GM12878 (cell line): ENCODE measurements around the gene PLA2G4C. TPM values are rescaled to one million over a fixed set of nuclear protein-coding genes. Genes with fewer than 3 reads are reported as not detected.

Experiments used
- ATAC-seq: fragments of 200-7000 bp; cut with Tn5 transposase; 3 replicates; pipeline ENCODE4 v1.9.1; 2020; ENCODE audit warnings: mild to moderate bottlenecking, moderate library complexity
- BruUV-seq: library from RNA; stranded (reverse); fragments of 400-500 nt; replicated peaks from 2 replicates; lab custom pipeline; 2021; lab: Mats Ljungman, UMichigan
- CTCF ChIA-PET: fragments of 300-600 bp; sonication (Branson Sonifier 250); formaldehyde crosslinking; extraction: SDS; loops from one replicate; lab custom pipeline; 2021; ENCODE audit warnings: inconsistent platforms; lab: Yijun Ruan, JAX
- POLR2A ChIA-PET: fragments of 350-600 bp; formaldehyde crosslinking; extraction: SDS; loops from one replicate; lab custom pipeline; 2021; ENCODE audit warnings: inconsistent platforms; lab: Charles Lee
- RAD21 ChIA-PET: fragments of 300-600 bp; sonication (Branson Sonifier 250); formaldehyde crosslinking; loops from one replicate; lab custom pipeline; 2023; ENCODE audit warnings: antibody characterized with exemption; ENCODE audit not compliant: unreplicated experiment; lab: Charles Lee
- SMC1A ChIA-PET: fragments of 300-600 bp; sonication (Branson Sonifier 250); formaldehyde crosslinking; loops from one replicate; lab custom pipeline; 2023; ENCODE audit not compliant: unreplicated experiment, uncharacterized antibody; lab: Charles Lee
- DNase-seq: peaks from one replicate; pipeline ENCODE4 v3.0.0-alpha.2; 2011; ENCODE audit warnings: low read depth, low spot score
- FAIRE-seq: peaks from 3 replicates; lab custom pipeline; 2011; peaks lifted over from hg19 to GRCh38; lab: Jason Lieb, UNC
- H2AFZ ChIP-seq: 2 replicates; pipeline ENCODE4 v1.6.0; 2011; ENCODE audit warnings: low read depth, low read length, control low read depth; ENCODE audit not compliant: control insufficient read depth
- H3K27ac ChIP-seq: 2 replicates; pipeline ENCODE4 v1.5.1; 2011; ENCODE audit warnings: control low read depth; ENCODE audit not compliant: control insufficient read depth, insufficient read depth
- H3K27me3 ChIP-seq, 2 experiments: replicated peaks in 1 of 2; 2 replicates each; pipeline versions ENCODE4 v1.6.0 to v1.6.1; 2011; ENCODE audit warnings: low read length in 1 of 2; ENCODE audit not compliant: control insufficient read depth in 2 of 2, insufficient read depth in 2 of 2
- H3K36me3 ChIP-seq, 2 experiments: 2 replicates each; pipeline ENCODE4 v1.5.1; 2011; ENCODE audit warnings: low read length in 1 of 2; ENCODE audit not compliant: control insufficient read depth in 2 of 2, insufficient read depth in 2 of 2
- H3K4me1 ChIP-seq: 2 replicates; pipeline ENCODE4 v1.6.1; 2011; ENCODE audit warnings: mild to moderate bottlenecking, low read length, moderate library complexity, mixed read lengths; ENCODE audit not compliant: control insufficient read depth, insufficient read depth
- H3K4me2 ChIP-seq: 2 replicates; pipeline ENCODE4 v1.6.0; 2011; ENCODE audit warnings: control low read depth; ENCODE audit not compliant: control insufficient read depth, insufficient read depth
- H3K4me3 ChIP-seq: fragments of 200-600 bp; sonication (generic); 2 replicates; pipeline ENCODE4 v1.5.1; 2016
- H3K79me2 ChIP-seq: 2 replicates; pipeline ENCODE4 v1.6.0; 2011; ENCODE audit warnings: low read length; ENCODE audit not compliant: control insufficient read depth, insufficient read depth
- H3K9ac ChIP-seq: 2 replicates; pipeline ENCODE4 v1.8.0; 2011; ENCODE audit warnings: low read length, control low read depth, mixed read lengths; ENCODE audit not compliant: control insufficient read depth, insufficient read depth
- H3K9me3 ChIP-seq: replicated peaks from 3 replicates; pipeline ENCODE4 v1.5.1; 2011; ENCODE audit warnings: mild to moderate bottlenecking, low read length; ENCODE audit not compliant: control insufficient read depth, insufficient read depth
- H4K20me1 ChIP-seq: 2 replicates; pipeline ENCODE4 v1.6.0; 2011; ENCODE audit not compliant: control insufficient read depth, insufficient read depth
- ATF7 ChIP-seq: fragments of 450-650 bp; IDR thresholded peaks from 2 replicates; pipeline ENCODE4 v1.6.1; 2016; ENCODE audit warnings: low read depth, mild to moderate bottlenecking
- CBX3 ChIP-seq: fragments of 200-600 bp; sonication (generic); IDR thresholded peaks from 2 replicates; pipeline ENCODE4 v1.6.1; 2016; ENCODE audit warnings: low read depth, borderline replicate concordance
- KLF5 ChIP-seq: fragments of 450-650 bp; IDR thresholded peaks from 2 replicates; pipeline ENCODE4 v1.6.1; 2014; ENCODE audit warnings: mild to moderate bottlenecking; ENCODE audit not compliant: partially characterized antibody
- NFYB ChIP-seq: IDR thresholded peaks from 2 replicates; pipeline ENCODE4 v1.6.1; 2011; ENCODE audit warnings: low read depth, mild to moderate bottlenecking, low read length, improper control_type of control experiment, moderate library complexity; ENCODE audit not compliant: insufficient read depth
- NR2C1 ChIP-seq: fragments of 450-650 bp; IDR thresholded peaks from 2 replicates; pipeline ENCODE4 v1.6.1; 2017; ENCODE audit warnings: antibody characterized with exemption, mild to moderate bottlenecking, moderate library complexity
- RELA ChIP-seq: fragments of 450-650 bp; IDR thresholded peaks from 2 replicates; pipeline ENCODE4 v1.8.0; 2014; ENCODE audit warnings: borderline replicate concordance; ENCODE audit not compliant: partially characterized antibody
- SPI1 ChIP-seq: IDR thresholded peaks from 2 replicates; pipeline ENCODE4 v1.6.1; 2011; ENCODE audit warnings: low read depth, mild to moderate bottlenecking, low read length, moderate library complexity, borderline replicate concordance; ENCODE audit not compliant: insufficient read depth
- SREBF2 ChIP-seq: IDR thresholded peaks from 2 replicates; pipeline ENCODE4 v1.6.1; 2012; ENCODE audit warnings: mild to moderate bottlenecking, low read length
- SUPT20H ChIP-seq: IDR thresholded peaks from 2 replicates; pipeline ENCODE4 v1.6.1; 2011; ENCODE audit warnings: low read depth, mild to moderate bottlenecking, low read length, moderate library complexity, borderline replicate concordance; ENCODE audit not compliant: control insufficient read depth
- WGBS: methylation state at CpG from one replicate; pipeline ENCODE4 v1.1.6; 2016; ENCODE audit warnings: low lambda C conversion rate; ENCODE audit not compliant: insufficient replicate concordance, insufficient coverage; ENCODE audit errors: missing lambda C conversion rate; 5-methylcytosine and 5-hydroxymethylcytosine counted together
- in situ Hi-C: fragments of 300-500 bp; cut with MboI; formaldehyde crosslinking; loops from 9 replicates; pipeline ENCODE4 v1.14.3; 2018; ENCODE audit warnings: mixed read lengths
- intact Hi-C: fragments of 100-400 bp; cut with micrococcal nuclease; formaldehyde crosslinking; loops from one replicate; pipeline ENCODE4 v1.14.2; 2022; ENCODE audit not compliant: unreplicated experiment
- polyA plus RNA-seq, 11 experiments: library from polyadenylated mRNA; depleted of rRNA in 4 of 11; unstranded in 6 of 11; stranded (reverse) in 5 of 11; fragments of >200 nt; fragmentation: Nextera tagmentation in 4 of 11; fragmentation: Illumina TruSeq in 1 of 11; extraction: Ambion mirVana in 4 of 11; extraction: Trizol in 1 of 11; gene quantifications; 1 replicate in 1 of 11; 2 replicates in 10 of 11; pipeline versions ENCODE4 v1.2.1 to v1.2.3, GENCODE V29; 2011 to 2016; ENCODE audit warnings: inconsistent platforms in 2 of 11, missing spikeins in 2 of 11, low read depth in 1 of 11
- total RNA-seq, 4 experiments: library from RNA; depleted of rRNA in 3 of 4; stranded (reverse); fragments of >200 nt in 3 of 4; fragmentation: Illumina TruSeq in 1 of 4; extraction: Trizol in 1 of 4; gene quantifications; 2 replicates each; pipeline versions ENCODE4 v1.2.1 to v1.2.3, GENCODE V29; 2013 to 2021
- TF ChIP-seq, protein P1 (sequence below): fragments of 450-650 bp; formaldehyde crosslinking; IDR thresholded peaks from 2 replicates; pipeline ENCODE4 v1.5.0; 2022; ENCODE audit warnings: mild to moderate bottlenecking, missing genetic modification characterization

PLA2G4C gene
- total and polyA plus RNA-seq, 10 of the 15 experiments (the other 5 are each of a cell fraction or from before 2014, with no cell fraction given) = 0.53 to 3.6 (median 1.1) TPM

- H3K9ac ChIP-seq = no peak overlapping the region
- no peaks in the 10 kb centered on the region for H3K9me3 ChIP-seq
- H3K36me3 ChIP-seq = peaks cover 7 to 24% of the 10 kb centered on the region in 2 experiments; a peak in 3 of 4 replicates
- ChIA-PET SMC1A (no interaction called here), POLR2A (interaction anchor here (0.6 to 0.7 kb wide), 2 partner anchors 11 to 790 kb away, joined by 3 to 6 read pairs; no protein-coding TSS in a partner anchor), RAD21 (no interaction called here), CTCF (no interaction called here)
- no peak overlapping the region for H3K4me2 ChIP-seq
- intact Hi-C loops (no loop called here), in situ Hi-C loops (no loop called here)
- ATAC-seq = no peak
- DNase-seq = no peak
- no TSS peak for BruUV-seq
- 90% methylated on average over 6 of the region's 6 CpGs for WGBS
- H3K4me3 ChIP-seq = no peak overlapping the region
- FAIRE-seq = no peak
- TF ChIP-seq SUPT20H = no peak
- TF ChIP-seq RELA = no peak
- no peak for TF ChIP-seq CBX3
- no peak for TF ChIP-seq NR2C1
- TF ChIP-seq SPI1 = no peak
- TF ChIP-seq, protein P1, sequence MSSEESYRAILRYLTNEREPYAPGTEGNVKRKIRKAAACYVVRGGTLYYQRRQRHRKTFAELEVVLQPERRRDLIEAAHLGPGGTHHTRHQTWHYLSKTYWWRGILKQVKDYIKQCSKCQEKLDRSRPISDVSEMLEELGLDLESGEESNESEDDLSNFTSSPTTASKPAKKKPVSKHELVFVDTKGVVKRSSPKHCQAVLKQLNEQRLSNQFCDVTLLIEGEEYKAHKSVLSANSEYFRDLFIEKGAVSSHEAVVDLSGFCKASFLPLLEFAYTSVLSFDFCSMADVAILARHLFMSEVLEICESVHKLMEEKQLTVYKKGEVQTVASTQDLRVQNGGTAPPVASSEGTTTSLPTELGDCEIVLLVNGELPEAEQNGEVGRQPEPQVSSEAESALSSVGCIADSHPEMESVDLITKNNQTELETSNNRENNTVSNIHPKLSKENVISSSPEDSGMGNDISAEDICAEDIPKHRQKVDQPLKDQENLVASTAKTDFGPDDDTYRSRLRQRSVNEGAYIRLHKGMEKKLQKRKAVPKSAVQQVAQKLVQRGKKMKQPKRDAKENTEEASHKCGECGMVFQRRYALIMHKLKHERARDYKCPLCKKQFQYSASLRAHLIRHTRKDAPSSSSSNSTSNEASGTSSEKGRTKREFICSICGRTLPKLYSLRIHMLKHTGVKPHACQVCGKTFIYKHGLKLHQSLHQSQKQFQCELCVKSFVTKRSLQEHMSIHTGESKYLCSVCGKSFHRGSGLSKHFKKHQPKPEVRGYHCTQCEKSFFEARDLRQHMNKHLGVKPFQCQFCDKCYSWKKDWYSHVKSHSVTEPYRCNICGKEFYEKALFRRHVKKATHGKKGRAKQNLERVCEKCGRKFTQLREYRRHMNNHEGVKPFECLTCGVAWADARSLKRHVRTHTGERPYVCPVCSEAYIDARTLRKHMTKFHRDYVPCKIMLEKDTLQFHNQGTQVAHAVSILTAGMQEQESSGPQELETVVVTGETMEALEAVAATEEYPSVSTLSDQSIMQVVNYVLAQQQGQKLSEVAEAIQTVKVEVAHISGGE (CRISPR knock-in tag) = no peak
- no peak for TF ChIP-seq KLF5
- TF ChIP-seq NFYB = no peak
- no peak for TF ChIP-seq SREBF2
- no peak for TF ChIP-seq ATF7
- H3K79me2 ChIP-seq = no peaks in the 10 kb centered on the region
- H2AFZ ChIP-seq = no peak overlapping the region
- no peak overlapping the region for H3K27ac ChIP-seq
- no peaks in the 10 kb centered on the region for H3K4me1 ChIP-seq
- no peaks in the 10 kb centered on the region for H3K27me3 ChIP-seq
- no peaks in the 10 kb centered on the region for H4K20me1 ChIP-seq
These were observed 22.5 kb upstream of the PLA2G4C start for GRCh38 chr19:48133094-48133493.
